ENCODE measurements around the gene CNRIP1.
"Not testable (repeated sequence)": the region's sequence is repeated elsewhere in the genome, so short reads cannot be mapped to it uniquely, and the experiment has no call there.

CNRIP1 gene

GRCh38 chr2:68319398-68320117, at the start of gene CNRIP1:
Gene CNRIP1, minus strand, starts transcription at chr2:68319949. Its CDS starts 549 bp downstream, at chr2:68319400.
- peak; percentile 66 for DNase-seq (ENCODE audit: low read depth)

GRCh38 chr2:68369337-68369734, 49.6 kb upstream of the CNRIP1 start:
- DNase-seq (ENCODE audit: low read depth): no peak

- peak; percentile 34 for DNase-seq (ENCODE audit: low read depth)
Observed at GRCh38 chr2:68368654-68369336, 49.0 kb upstream of the CNRIP1 start.

GRCh38 chr2:68367953-68368653, 48.4 kb upstream of the CNRIP1 start:
- no peak for DNase-seq (ENCODE audit: low read depth)

GRCh38 chr2:68366083-68366560, 46.4 kb upstream of the CNRIP1 start:
- DNase-seq (ENCODE audit: low read depth): no peak

- no peak for DNase-seq (ENCODE audit: low read depth)
Observed at GRCh38 chr2:68365087-68365486, 45.3 kb upstream of the CNRIP1 start, which contains the start of gene PLEK. Gene PLEK, plus strand, starts transcription at chr2:68365282. Its CDS starts 70 bp downstream, at chr2:68365352.

GRCh38 chr2:68363721-68364120, 44.0 kb upstream of the CNRIP1 start:
- no peak for DNase-seq (ENCODE audit: low read depth)

- no peak for DNase-seq (ENCODE audit: low read depth)
Observed at GRCh38 chr2:68362749-68363148, 43.0 kb upstream of the CNRIP1 start.

GRCh38 chr2:68362069-68362468, 42.3 kb upstream of the CNRIP1 start:
- peak; percentile 40 for DNase-seq (ENCODE audit: low read depth)

- no peak for DNase-seq (ENCODE audit: low read depth)
Observed at GRCh38 chr2:68359889-68360288, 40.1 kb upstream of the CNRIP1 start.

- DNase-seq (ENCODE audit: low read depth): peak; percentile 45
Observed at GRCh38 chr2:68357605-68358337, 38.0 kb upstream of the CNRIP1 start.

GRCh38 chr2:68356599-68357239, 37.0 kb upstream of the CNRIP1 start:
- DNase-seq (ENCODE audit: low read depth): no peak

- DNase-seq (ENCODE audit: low read depth): no peak
Observed at GRCh38 chr2:68352651-68353391, 33.1 kb upstream of the CNRIP1 start.

GRCh38 chr2:68351997-68352396, 32.2 kb upstream of the CNRIP1 start:
- no peak for DNase-seq (ENCODE audit: low read depth)

GRCh38 chr2:68349091-68349490, 29.3 kb upstream of the CNRIP1 start:
- not testable (repeated sequence) for DNase-seq (ENCODE audit: low read depth)

- DNase-seq (ENCODE audit: low read depth): no peak
Observed at GRCh38 chr2:68345129-68345875, 25.6 kb upstream of the CNRIP1 start.

- DNase-seq (ENCODE audit: low read depth): no peak
Observed at GRCh38 chr2:68344031-68344430, 24.3 kb upstream of the CNRIP1 start.

- DNase-seq (ENCODE audit: low read depth): no peak
Observed at GRCh38 chr2:68342470-68342869, 22.7 kb upstream of the CNRIP1 start.

- DNase-seq (ENCODE audit: low read depth): no peak
Observed at GRCh38 chr2:68341583-68341982, 21.8 kb upstream of the CNRIP1 start.

- DNase-seq (ENCODE audit: low read depth): no peak
Observed at GRCh38 chr2:68341062-68341329, 21.2 kb upstream of the CNRIP1 start.
